Omental fat pad (tissue), 4 donors: ENCODE results near the gene STON1. TPM values are rescaled to one million over a fixed set of nuclear protein-coding genes. Genes with fewer than 3 reads are reported as not detected.

ENCODE experiments used
- ATAC-seq: fragments of 150-250 bp; one replicate; pipeline ENCODE4 v1.9.1; 2016; ENCODE audit warnings: mild to moderate bottlenecking, moderate library complexity; ENCODE audit not compliant: low FRiP score
- DNase-seq: peaks from one replicate; pipeline ENCODE4 v3.0.0-alpha.2; 2019; ENCODE audit warnings: low spot score
- CTCF ChIP-seq, 3 donors: fragments of 450-650 bp; IDR thresholded peaks; one replicate each; pipeline ENCODE4 v1.5.1; 2016 to 2017; ENCODE audit warnings: antibody characterized with exemption in 3 of 3, mild to moderate bottlenecking in 3 of 3, moderate library complexity in 2 of 3
- total RNA-seq, 4 donors: library from RNA; depleted of rRNA; stranded (reverse); fragments of >200 nt; gene quantifications; one replicate each; pipeline ENCODE4 v1.1.0, GENCODE V29; 2016

STON1 gene
- total RNA-seq, 4 donors from 2014 or later, result 44.8 to 124 (median 93.9) TPM

DNA sequence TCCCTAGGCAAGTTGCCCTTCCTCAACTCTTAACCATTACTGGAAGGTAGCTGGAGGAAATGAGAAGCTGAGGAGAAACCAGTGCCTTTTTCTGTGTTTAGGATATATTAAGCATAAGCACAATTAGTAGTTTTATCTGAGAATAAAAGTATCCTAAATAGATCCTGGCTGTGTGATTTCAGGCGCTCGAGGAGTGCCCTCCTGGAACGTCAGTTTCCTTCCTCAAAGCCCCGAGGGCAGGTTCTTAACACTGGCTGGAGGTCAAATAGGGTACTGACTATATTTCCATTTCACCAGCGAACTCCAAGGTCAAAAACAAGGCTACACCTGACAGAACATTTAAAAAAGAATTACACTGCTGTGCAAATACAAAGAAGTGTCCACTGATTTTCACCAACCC is 1.5 kb upstream of the STON1 start:
- no peak for TF ChIP-seq CTCF (IDR thresholded peaks at IDR 0.05)
- no peak for ATAC-seq
- DNase-seq, result no peak

DNA sequence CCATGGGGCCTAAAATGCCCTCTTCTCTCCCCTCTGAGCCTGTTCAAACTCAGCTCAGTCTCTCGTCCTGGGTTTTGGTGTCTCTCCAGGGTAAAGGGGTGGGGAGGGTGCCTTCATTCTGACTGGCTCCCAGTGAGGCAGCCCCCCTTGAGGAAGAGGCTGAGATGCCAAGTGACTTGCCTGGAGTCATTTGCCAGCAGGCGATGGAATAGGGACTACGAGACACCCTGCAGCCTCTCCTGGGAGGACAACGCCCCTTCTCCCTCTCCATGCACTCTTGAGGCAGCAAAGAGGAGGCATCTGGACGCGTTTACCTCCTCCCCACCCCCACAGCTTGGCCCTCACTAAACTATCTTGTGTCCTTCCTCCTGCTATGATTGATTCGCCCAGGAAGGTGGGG is 760 bp upstream of the STON1 start:
- no peak for DNase-seq
- no peak for TF ChIP-seq CTCF (IDR thresholded peaks at IDR 0.05)
- ATAC-seq, result no peak

DNA sequence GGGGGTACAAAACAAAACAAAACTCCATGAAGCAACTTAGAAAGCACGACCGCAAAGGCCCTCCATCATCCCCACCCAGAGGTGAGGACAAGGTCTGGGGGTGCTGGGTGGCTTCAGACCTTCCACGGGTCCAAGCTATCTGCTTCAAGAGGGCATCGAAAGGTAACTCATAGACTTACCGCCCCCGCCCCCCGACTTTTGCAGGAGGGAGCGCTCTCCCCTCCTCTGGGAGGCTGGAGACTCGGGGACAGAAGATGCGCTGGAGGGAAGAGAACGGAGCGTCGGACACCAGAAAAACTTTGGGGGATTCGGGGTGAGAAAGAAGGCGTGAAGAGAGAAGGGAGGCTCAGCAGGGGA is 300 bp upstream of the STON1 start:
- TF ChIP-seq CTCF (IDR thresholded peaks at IDR 0.05), result no peak
- DNase-seq (no peak), ATAC-seq (peak; percentile 50)

GRCh38 chr2:48531141-48531648 is 1.2 kb downstream of the STON1 start:
- no peak for TF ChIP-seq CTCF (IDR thresholded peaks at IDR 0.05)
- DNase-seq (no peak), ATAC-seq (peak; percentile 54)

GRCh38 chr2:48532174-48532573 is 2.2 kb downstream of the STON1 start:
- TF ChIP-seq CTCF (IDR thresholded peaks at IDR 0.05), result no peak
- no peak for DNase-seq
- no peak for ATAC-seq

GRCh38 chr2:48532824-48533223 is 2.9 kb downstream of the STON1 start:
- no peak for TF ChIP-seq CTCF (IDR thresholded peaks at IDR 0.05)
- no peak for ATAC-seq

GRCh38 chr2:48534781-48535180 is 4.8 kb downstream of the STON1 start:
- no peak for TF ChIP-seq CTCF (IDR thresholded peaks at IDR 0.05)
- DNase-seq (no peak), ATAC-seq (no peak)

More at GRCh38 chr2:48532824-48533223, 2.9 kb downstream of the STON1 start:
- DNase-seq, result no peak
